GM12801 (cell line): ENCODE data around the gene SLIT3.

Experiments used
- CTCF ChIP-seq: IDR thresholded peaks from one replicate; pipeline ENCODE4 v1.5.1; 2011; ENCODE audit warnings: control low read depth; ENCODE audit not compliant: insufficient read length; ENCODE audit errors: extremely low read depth

The SLIT3 gene

GRCh38 chr5:169029037-169029436 lies 271.9 kb downstream of the SLIT3 start:
- no peak for TF ChIP-seq CTCF

GRCh38 chr5:169027501-169028061 lies 273.4 kb downstream of the SLIT3 start:
- TF ChIP-seq CTCF: no peak

- no peak for TF ChIP-seq CTCF
Observed at GRCh38 chr5:169025491-169025890, 275.4 kb downstream of the SLIT3 start.

GRCh38 chr5:169024421-169024820 lies 276.5 kb downstream of the SLIT3 start:
- no peak for TF ChIP-seq CTCF

- no peak for TF ChIP-seq CTCF
Observed at GRCh38 chr5:169022718-169023117, 278.2 kb downstream of the SLIT3 start.

GRCh38 chr5:169020102-169020501 lies 280.8 kb downstream of the SLIT3 start:
- TF ChIP-seq CTCF: no peak

GRCh38 chr5:169018925-169019324 lies 282.0 kb downstream of the SLIT3 start:
- no peak for TF ChIP-seq CTCF
